Uterus (tissue), 4 donors: ENCODE measurements around the gene LIFR. TPM values are rescaled to one million over a fixed set of nuclear protein-coding genes. Genes with fewer than 3 reads are reported as not detected.

Experiments
- DNase-seq, 2 donors: peaks; one replicate each; pipeline ENCODE4 v3.0.0-alpha.2; 2019 to 2020
- H3K27ac ChIP-seq, 2 donors: fragments of 200-600 bp; sonication (generic); 1 replicate in 1 of 2; 2 replicates in 1 of 2; pipeline ENCODE4 v1.5.1; 2016 to 2018
- H3K27me3 ChIP-seq, 2 donors: fragments of 200-600 bp; sonication (generic); one replicate each; pipeline ENCODE4 v1.5.1; 2018 to 2019; ENCODE audit warnings: control low read depth in 1 of 2
- H3K36me3 ChIP-seq, 2 donors: fragments of 200-600 bp; sonication (generic); one replicate each; pipeline ENCODE4 v1.5.1; 2019; ENCODE audit warnings: control low read depth in 1 of 2
- H3K4me1 ChIP-seq, 2 donors: fragments of 200-600 bp; sonication (generic); one replicate each; pipeline ENCODE4 v1.5.1; 2018 to 2019; ENCODE audit warnings: control low read depth in 1 of 2
- H3K4me3 ChIP-seq, 2 donors: fragments of 200-600 bp; sonication (generic); 1 replicate in 1 of 2; 2 replicates in 1 of 2; pipeline ENCODE4 v1.5.1; 2018 to 2019; ENCODE audit warnings: mild to moderate bottlenecking in 1 of 2
- H3K9me3 ChIP-seq, 2 donors: fragments of 200-600 bp; sonication (generic); one replicate each; pipeline ENCODE4 v1.5.1; 2019; ENCODE audit warnings: control low read depth in 1 of 2
- POLR2A ChIP-seq, 2 donors: fragments of 450-650 bp; IDR thresholded peaks; one replicate each; pipeline ENCODE4 v1.6.1; 2016; ENCODE audit warnings: antibody characterized with exemption in 2 of 2, mild to moderate bottlenecking in 1 of 2, moderate library complexity in 1 of 2
- intact Hi-C: fragments of 100-400 bp; cut with DNase I; formaldehyde crosslinking; loops from one replicate; pipeline ENCODE4 v1.15.1; 2023; ENCODE audit warnings: low total_unique reads
- total RNA-seq, 4 donors: library from RNA; depleted of rRNA in 3 of 4; stranded (reverse); fragments of >200 nt in 3 of 4; gene quantifications; one replicate each; pipeline versions ENCODE4 v1.1.0 to v1.2.4, GENCODE V29; 2014 to 2023
- TF ChIP-seq, protein P1 (sequence below), 4 experiments: fragments of 200-600 bp in 2 of 4; fragments of 450-650 bp in 2 of 4; sonication (generic) in 2 of 4; IDR thresholded peaks; one replicate each; pipeline ENCODE4 v1.5.1; 2016 to 2019; ENCODE audit warnings: antibody characterized with exemption in 4 of 4, mild to moderate bottlenecking in 2 of 4, moderate library complexity in 1 of 4
- donor health status: DM: yes; HTN: yes; CAD: no.

Gene LIFR
- total RNA-seq, 4 donors from 2014 or later: 141 to 310 (median 232) TPM

DNA sequence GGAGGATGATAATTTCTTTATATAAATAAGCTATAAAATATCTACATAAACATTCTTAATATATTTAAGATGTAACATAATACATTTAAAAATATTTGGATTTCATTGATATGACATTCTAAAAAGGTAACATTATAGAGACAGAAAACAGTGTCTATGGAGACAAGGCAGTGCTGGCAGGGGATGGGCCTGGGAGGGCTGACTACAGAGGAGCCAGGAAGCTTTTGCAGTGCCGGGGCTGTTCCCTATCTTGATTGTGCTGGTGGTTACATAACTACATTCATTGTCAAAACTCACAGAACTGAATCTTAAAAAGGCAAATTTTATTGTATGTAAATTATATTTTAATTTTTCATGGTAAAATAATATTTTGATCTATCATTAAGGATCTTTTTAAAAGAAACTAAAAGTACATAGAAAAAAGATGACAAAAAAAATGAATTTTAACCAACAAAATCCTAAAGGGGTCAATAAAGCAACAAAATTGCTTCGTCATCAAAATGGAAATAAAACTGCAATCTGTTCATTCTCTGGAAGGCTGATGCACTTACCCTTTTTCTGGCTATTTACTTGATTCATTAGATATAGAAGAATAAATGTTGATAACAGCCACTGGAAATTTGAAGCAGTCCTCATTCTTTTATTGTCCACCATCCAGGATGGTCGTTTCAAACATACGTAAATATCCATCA is 26.3 kb downstream of the LIFR start:
- H3K27ac ChIP-seq: no peak overlapping the region
- no peaks in the 10 kb centered on the region for H3K4me1 ChIP-seq
- no peaks in the 10 kb centered on the region for H3K36me3 ChIP-seq
- H3K4me3 ChIP-seq: no peak overlapping the region
- no peaks in the 10 kb centered on the region for H3K9me3 ChIP-seq
- no peaks in the 10 kb centered on the region for H3K27me3 ChIP-seq
- TF ChIP-seq, protein P1, sequence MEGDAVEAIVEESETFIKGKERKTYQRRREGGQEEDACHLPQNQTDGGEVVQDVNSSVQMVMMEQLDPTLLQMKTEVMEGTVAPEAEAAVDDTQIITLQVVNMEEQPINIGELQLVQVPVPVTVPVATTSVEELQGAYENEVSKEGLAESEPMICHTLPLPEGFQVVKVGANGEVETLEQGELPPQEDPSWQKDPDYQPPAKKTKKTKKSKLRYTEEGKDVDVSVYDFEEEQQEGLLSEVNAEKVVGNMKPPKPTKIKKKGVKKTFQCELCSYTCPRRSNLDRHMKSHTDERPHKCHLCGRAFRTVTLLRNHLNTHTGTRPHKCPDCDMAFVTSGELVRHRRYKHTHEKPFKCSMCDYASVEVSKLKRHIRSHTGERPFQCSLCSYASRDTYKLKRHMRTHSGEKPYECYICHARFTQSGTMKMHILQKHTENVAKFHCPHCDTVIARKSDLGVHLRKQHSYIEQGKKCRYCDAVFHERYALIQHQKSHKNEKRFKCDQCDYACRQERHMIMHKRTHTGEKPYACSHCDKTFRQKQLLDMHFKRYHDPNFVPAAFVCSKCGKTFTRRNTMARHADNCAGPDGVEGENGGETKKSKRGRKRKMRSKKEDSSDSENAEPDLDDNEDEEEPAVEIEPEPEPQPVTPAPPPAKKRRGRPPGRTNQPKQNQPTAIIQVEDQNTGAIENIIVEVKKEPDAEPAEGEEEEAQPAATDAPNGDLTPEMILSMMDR (IDR thresholded peaks at IDR 0.05): no peak
- TF ChIP-seq POLR2A (IDR thresholded peaks at IDR 0.05): no peak
- intact Hi-C loops: no loop called here
- DNase-seq: no peak

DNA sequence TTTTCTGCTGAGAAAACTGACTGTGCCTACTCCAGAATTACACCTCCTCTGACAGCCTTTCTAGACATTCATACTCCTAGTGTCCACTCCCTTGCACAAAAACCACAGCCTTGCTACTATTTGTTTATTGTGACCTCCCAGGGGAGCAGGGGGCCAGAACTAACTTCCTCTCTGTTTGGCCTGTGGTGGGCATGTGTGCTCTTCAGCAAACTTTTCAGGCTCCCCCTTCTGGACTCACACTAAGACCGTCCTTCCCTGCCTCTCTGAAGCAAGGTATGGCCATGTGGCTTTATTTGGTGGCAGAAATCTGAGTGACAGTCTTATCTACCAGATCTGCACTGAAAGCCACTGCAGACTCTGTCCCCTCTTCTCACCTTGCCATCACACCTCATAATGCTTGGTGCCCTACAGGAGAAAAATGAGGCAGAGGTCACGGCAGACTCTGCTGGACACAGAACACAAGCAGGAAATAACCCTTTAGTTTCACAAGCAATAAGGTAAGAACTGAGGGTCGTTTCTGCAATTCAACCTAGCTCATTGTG is 28.2 kb downstream of the LIFR start:
- Histone ChIP-seq H3K4me3 (no peak overlapping the region), H3K36me3 (no peaks in the 10 kb centered on the region), H3K9me3 (no peaks in the 10 kb centered on the region), H3K27me3 (no peaks in the 10 kb centered on the region), H3K4me1 (no peaks in the 10 kb centered on the region), H3K27ac (no peak overlapping the region)
- intact Hi-C loops: no loop called here
- DNase-seq: no peak
- TF ChIP-seq POLR2A (IDR thresholded peaks at IDR 0.05): no peak

DNA sequence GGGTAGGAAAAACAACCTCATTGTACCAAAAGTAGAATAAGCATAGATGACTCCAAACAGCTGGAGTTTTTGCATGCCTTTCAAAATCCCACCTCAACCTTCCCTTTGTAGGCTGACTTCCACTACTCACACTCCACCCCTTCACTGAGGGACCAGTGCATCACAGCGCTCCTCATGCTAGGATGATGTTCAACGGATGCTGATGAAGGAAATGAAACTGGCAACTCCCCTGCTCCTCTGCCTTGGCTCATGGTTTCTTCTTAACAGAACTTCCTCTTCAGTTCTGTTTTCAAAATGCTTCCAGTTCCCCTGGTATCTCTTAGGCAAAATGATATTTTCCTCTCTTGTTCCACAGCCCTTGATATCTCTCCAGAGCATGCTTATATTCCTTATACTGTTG is 29.0 kb downstream of the LIFR start:
- no peak for DNase-seq
- Histone ChIP-seq H3K36me3 (no peaks in the 10 kb centered on the region), H3K4me1 (no peaks in the 10 kb centered on the region), H3K27ac (no peak overlapping the region), H3K9me3 (no peaks in the 10 kb centered on the region), H3K4me3 (no peak overlapping the region), H3K27me3 (no peaks in the 10 kb centered on the region)
- no peak for TF ChIP-seq POLR2A (IDR thresholded peaks at IDR 0.05)
- TF ChIP-seq, protein P1 (IDR thresholded peaks at IDR 0.05): no peak
- intact Hi-C loops: no loop called here

DNA sequence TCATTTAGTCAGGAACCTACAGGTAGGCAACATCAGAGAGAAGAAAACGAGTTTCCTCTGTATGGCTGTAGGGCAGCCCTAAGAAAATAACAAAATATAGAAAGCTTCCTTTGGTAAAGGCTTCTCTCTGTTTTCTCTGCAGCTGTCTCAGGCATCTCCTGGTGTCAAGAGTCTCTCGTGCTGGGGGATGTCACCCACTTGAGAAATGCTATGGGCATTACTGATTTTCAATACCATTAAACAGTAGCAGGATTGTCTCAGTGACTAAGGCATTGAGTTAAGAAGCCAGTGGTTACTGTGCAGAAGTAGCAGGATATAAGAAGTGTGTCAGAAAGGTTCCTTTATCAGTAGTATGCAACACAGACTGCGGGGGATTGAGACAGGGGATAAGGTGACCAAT is 32.4 kb downstream of the LIFR start:
- intact Hi-C loops: no loop called here
- Histone ChIP-seq H3K4me1 (no peaks in the 10 kb centered on the region), H3K4me3 (no peak overlapping the region), H3K36me3 (no peaks in the 10 kb centered on the region), H3K27me3 (no peaks in the 10 kb centered on the region), H3K27ac (no peak overlapping the region), H3K9me3 (no peaks in the 10 kb centered on the region)
- DNase-seq: no peak
- no peak for TF ChIP-seq POLR2A (IDR thresholded peaks at IDR 0.05)
- TF ChIP-seq, protein P1 (IDR thresholded peaks at IDR 0.05): no peak

DNA sequence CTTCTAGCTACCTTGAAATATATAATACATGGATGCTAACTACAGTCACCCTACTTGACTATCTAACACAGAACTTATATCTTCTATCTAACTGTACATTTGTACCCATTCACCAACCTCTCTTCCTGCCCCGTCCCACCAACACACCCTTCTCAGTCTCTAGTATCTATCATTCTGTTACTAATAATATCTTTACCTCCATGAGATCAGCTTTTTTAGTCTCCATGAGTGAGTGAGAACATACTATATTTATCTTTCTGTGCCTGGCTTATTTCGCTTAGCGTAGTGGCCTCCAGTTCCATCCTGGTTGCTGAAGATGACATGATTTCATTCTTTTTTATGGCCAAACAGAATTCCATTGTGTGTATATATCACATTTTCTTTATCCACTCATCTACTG is 37.0 kb downstream of the LIFR start:
- H3K4me3 ChIP-seq: no peak overlapping the region
- H3K36me3 ChIP-seq: no peaks in the 10 kb centered on the region
- intact Hi-C loops: no loop called here
- no peak for DNase-seq
- TF ChIP-seq, protein P1 (IDR thresholded peaks at IDR 0.05): no peak
- no peak for TF ChIP-seq POLR2A (IDR thresholded peaks at IDR 0.05)
- H3K4me1 ChIP-seq: no peaks in the 10 kb centered on the region
- no peaks in the 10 kb centered on the region for H3K27me3 ChIP-seq
- H3K9me3 ChIP-seq: no peaks in the 10 kb centered on the region
- H3K27ac ChIP-seq: no peak overlapping the region
